IMR-90 (cell line): ENCODE data around the gene MEGF6. TPM values are rescaled to one million over a fixed set of nuclear protein-coding genes. Genes with fewer than 3 reads are reported as not detected.

ENCODE experiments used
- ATAC-seq: fragments of 200-7000 bp; cut with Tn5 transposase; 2 replicates; pipeline ENCODE4 v1.9.1; 2020; ENCODE audit warnings: low read depth, mild to moderate bottlenecking, moderate library complexity
- BruUV-seq: library from RNA; stranded (reverse); fragments of 400-500 nt; replicated peaks from 2 replicates; lab custom pipeline; 2021; lab: Mats Ljungman, UMichigan
- CTCF ChIA-PET: fragments of 300-600 bp; formaldehyde crosslinking; extraction: SDS; loops from one replicate; lab custom pipeline; 2021; ENCODE audit warnings: antibody characterized with exemption; lab: Yijun Ruan, JAX
- POLR2A ChIA-PET: fragments of 300-600 bp; sonication (Branson Sonifier 250); formaldehyde crosslinking; loops from one replicate; lab custom pipeline; 2022; ENCODE audit warnings: antibody characterized with exemption; ENCODE audit not compliant: unreplicated experiment; lab: Charles Lee
- DNase-seq: peaks from one replicate; pipeline ENCODE4 v3.0.0; 2013
- H2AFZ ChIP-seq: replicated peaks from 2 replicates; pipeline ENCODE3; 2013; ENCODE audit warnings: low read length, mild to moderate bottlenecking; ENCODE audit not compliant: poor library complexity
- H2AK5ac ChIP-seq: 2 replicates; pipeline ENCODE4 v1.6.1; 2013; ENCODE audit warnings: low read depth, low read length, inconsistent platforms
- H2AK9ac ChIP-seq: replicated peaks from 2 replicates; pipeline ENCODE3; 2013; ENCODE audit warnings: mild to moderate bottlenecking, low read depth, low read length, moderate library complexity; ENCODE audit not compliant: poor library complexity
- H2BK120ac ChIP-seq: 2 replicates; pipeline ENCODE4 v1.6.1; 2013; ENCODE audit warnings: low read depth, low read length, inconsistent platforms
- H2BK15ac ChIP-seq: 3 replicates; pipeline ENCODE4 v1.6.1; 2013; ENCODE audit warnings: low read depth, low read length, inconsistent platforms
- H2BK20ac ChIP-seq: 2 replicates; pipeline ENCODE4 v1.6.1; 2013; ENCODE audit warnings: low read depth, mild to moderate bottlenecking, inconsistent platforms, low read length, moderate library complexity
- H2BK5ac ChIP-seq: 2 replicates; pipeline ENCODE4 v1.6.1; 2013; ENCODE audit warnings: mild to moderate bottlenecking, low read depth, low read length, inconsistent platforms; ENCODE audit not compliant: poor library complexity, severe bottlenecking
- H3K14ac ChIP-seq: replicated peaks from 2 replicates; pipeline ENCODE4 v1.6.1; 2013; ENCODE audit warnings: low read depth, low read length, inconsistent platforms
- H3K18ac ChIP-seq: 2 replicates; pipeline ENCODE4 v1.6.1; 2013; ENCODE audit warnings: low read depth, low read length, control low read depth
- H3K23ac ChIP-seq: 2 replicates; pipeline ENCODE4 v1.6.1; 2013; ENCODE audit warnings: low read depth, low read length, inconsistent platforms
- H3K27ac ChIP-seq: 2 replicates; pipeline ENCODE4 v1.5.1; 2013; ENCODE audit warnings: mild to moderate bottlenecking, control low read depth, low read length; ENCODE audit not compliant: insufficient read depth
- H3K27me3 ChIP-seq: 2 replicates; pipeline ENCODE4 v1.6.1; 2013; ENCODE audit warnings: low read length; ENCODE audit not compliant: control insufficient read depth, insufficient read depth
- H3K36me3 ChIP-seq: 2 replicates; pipeline ENCODE4 v1.6.1; 2013; ENCODE audit warnings: low read length, mixed read lengths; ENCODE audit not compliant: control insufficient read depth, insufficient read depth
- H3K4ac ChIP-seq: 2 replicates; pipeline ENCODE4 v1.6.1; 2013; ENCODE audit warnings: low read depth, low read length, inconsistent platforms
- H3K4me1 ChIP-seq: 2 replicates; pipeline ENCODE4 v1.6.1; 2013; ENCODE audit warnings: low read length, mixed read lengths; ENCODE audit not compliant: control insufficient read depth, insufficient read depth
- H3K4me2 ChIP-seq: 2 replicates; pipeline ENCODE4 v1.6.1; 2013; ENCODE audit warnings: low read depth, mild to moderate bottlenecking, control low read depth, low read length, moderate library complexity
- H3K4me3 ChIP-seq: 2 replicates; pipeline ENCODE4 v1.5.1; 2013; ENCODE audit warnings: low read depth, mild to moderate bottlenecking, control low read depth, low read length, moderate library complexity; ENCODE audit not compliant: insufficient read depth
- H3K56ac ChIP-seq: 2 replicates; pipeline ENCODE4 v1.6.1; 2013; ENCODE audit warnings: low read length, inconsistent platforms; ENCODE audit not compliant: insufficient read depth; ENCODE audit errors: extremely low read depth
- H3K79me1 ChIP-seq, 2 experiments: 2 replicates each; pipeline ENCODE4 v1.6.1; 2013; ENCODE audit warnings: low read length in 2 of 2, inconsistent platforms in 1 of 2, low read depth in 1 of 2
- H3K9ac ChIP-seq: 2 replicates; pipeline ENCODE4 v1.6.1; 2013; ENCODE audit warnings: low read depth, low read length, control low read depth
- H3K9me1 ChIP-seq: 2 replicates; pipeline ENCODE4 v1.6.1; 2013; ENCODE audit warnings: low read length, inconsistent platforms; ENCODE audit not compliant: insufficient read depth
- H3K9me3 ChIP-seq: 2 replicates; pipeline ENCODE4 v1.6.1; 2013; ENCODE audit warnings: low read length; ENCODE audit not compliant: control insufficient read depth, insufficient read depth
- H4K20me1 ChIP-seq: 2 replicates; pipeline ENCODE4 v1.6.1; 2013; ENCODE audit warnings: low read length, inconsistent platforms; ENCODE audit not compliant: insufficient read depth
- H4K5ac ChIP-seq: 2 replicates; pipeline ENCODE4 v1.6.1; 2013; ENCODE audit warnings: mild to moderate bottlenecking, low read depth, low read length, control low read depth
- H4K8ac ChIP-seq, 2 experiments: 2 replicates each; pipeline ENCODE4 v1.6.1; 2013; ENCODE audit warnings: low read depth in 2 of 2, low read length in 2 of 2, control low read depth in 1 of 2, inconsistent platforms in 1 of 2
- H4K91ac ChIP-seq: 2 replicates; pipeline ENCODE4 v1.6.1; 2013; ENCODE audit warnings: low read depth, low read length, inconsistent platforms; ENCODE audit not compliant: insufficient read depth
- BHLHE40 ChIP-seq: fragments of 150-350 bp; IDR thresholded peaks from 2 replicates; pipeline ENCODE4 v1.6.1; 2016; ENCODE audit warnings: mild to moderate bottlenecking, low read depth, low read length
- CEBPB ChIP-seq: IDR thresholded peaks from 2 replicates; pipeline ENCODE4 v1.6.1; 2012; ENCODE audit warnings: low read depth, low read length, improper control_type of control experiment
- MXI1 ChIP-seq: IDR thresholded peaks from 2 replicates; pipeline ENCODE4 v1.6.1; 2012; ENCODE audit warnings: low read depth, mild to moderate bottlenecking, low read length, moderate library complexity, borderline replicate concordance
- NFE2L2 ChIP-seq: fragments of 150-350 bp; IDR thresholded peaks from 2 replicates; pipeline ENCODE4 v1.6.1; 2016; ENCODE audit warnings: low read depth, mild to moderate bottlenecking, low read length
- RCOR1 ChIP-seq: IDR thresholded peaks from 2 replicates; pipeline ENCODE4 v1.6.1; 2012; ENCODE audit warnings: mild to moderate bottlenecking, low read length, improper control_type of control experiment; ENCODE audit not compliant: insufficient replicate concordance
- SMC3 ChIP-seq: fragments of 150-350 bp; IDR thresholded peaks from 2 replicates; pipeline ENCODE4 v1.6.1; 2016; ENCODE audit warnings: low read depth, mild to moderate bottlenecking, antibody characterized with exemption, low read length, moderate library complexity
- WGBS, 2 experiments: methylation state at CpG; one replicate each; pipeline versions ENCODE4 v1.1.5 to v1.1.7; 2013; ENCODE audit warnings: missing lambda C conversion rate in 2 of 2; ENCODE audit not compliant: insufficient read length in 1 of 2; ENCODE audit errors: extremely low coverage in 2 of 2; 5-methylcytosine and 5-hydroxymethylcytosine counted together
- dilution Hi-C: fragments of 300-500 bp; cut with HindIII; formaldehyde crosslinking; loops from one replicate; pipeline ENCODE4 v1.14.3; 2018; ENCODE audit warnings: low sequenced_read_pairs; ENCODE audit not compliant: unreplicated experiment
- in situ Hi-C: fragments of 300-500 bp; cut with MboI; formaldehyde crosslinking; loops from 3 replicates; pipeline ENCODE4 v1.14.3; 2019; ENCODE audit warnings: low sequenced_read_pairs, inconsistent platforms, mixed read lengths
- intact Hi-C: fragments of 100-400 bp; cut with micrococcal nuclease; formaldehyde crosslinking; loops from 2 replicates; pipeline ENCODE4 v1.10.0; 2022
- polyA plus RNA-seq, 3 experiments: library from polyadenylated mRNA; depleted of rRNA; stranded (reverse); fragments of >200 nt; gene quantifications; 2 replicates each; pipeline ENCODE4 v1.2.3, GENCODE V29; 2012; ENCODE audit warnings: low replicate concordance in 1 of 3
- total RNA-seq: library from RNA; depleted of rRNA; stranded (reverse); fragments of >200 nt; gene quantifications from 2 replicates; pipeline ENCODE4 v1.2.3, GENCODE V29; 2012
- TF ChIP-seq, protein P1 (sequence below): fragments of 150-350 bp; IDR thresholded peaks from 2 replicates; pipeline ENCODE4 v1.6.1; 2016; ENCODE audit warnings: low read depth, mild to moderate bottlenecking, low read length, moderate library complexity, borderline replicate concordance

MEGF6 gene
- total and polyA plus RNA-seq, 2 of the 4 experiments (the other 2 are of a cell fraction), result 0.72 to 4.1 TPM

DNA sequence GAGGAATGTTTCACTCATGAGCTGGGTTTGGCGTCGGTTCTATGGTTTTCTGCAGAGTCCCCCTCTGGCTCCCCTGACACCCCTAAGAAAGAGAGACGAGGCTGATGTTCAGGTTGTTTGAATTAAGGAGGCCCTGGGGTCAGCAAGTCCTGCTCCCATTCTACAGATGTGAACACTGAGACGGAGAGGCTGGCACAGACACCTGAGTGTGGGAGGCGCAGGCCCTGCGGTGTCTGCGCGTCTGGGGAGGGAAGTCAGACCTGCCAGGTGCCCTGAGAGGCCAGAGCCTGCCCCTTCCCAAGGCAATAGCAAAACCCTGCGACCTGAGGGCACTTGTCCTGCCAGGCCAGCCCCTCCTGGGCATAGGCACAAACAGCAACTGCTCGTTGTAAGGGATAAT lies 47.7 kb downstream of the MEGF6 start (continued):
- TF ChIP-seq SMC3, result no peak
- no peak for TF ChIP-seq RCOR1
- no peak for TF ChIP-seq NFE2L2
- no peak for TF ChIP-seq MXI1
- TF ChIP-seq BHLHE40, result no peak

DNA sequence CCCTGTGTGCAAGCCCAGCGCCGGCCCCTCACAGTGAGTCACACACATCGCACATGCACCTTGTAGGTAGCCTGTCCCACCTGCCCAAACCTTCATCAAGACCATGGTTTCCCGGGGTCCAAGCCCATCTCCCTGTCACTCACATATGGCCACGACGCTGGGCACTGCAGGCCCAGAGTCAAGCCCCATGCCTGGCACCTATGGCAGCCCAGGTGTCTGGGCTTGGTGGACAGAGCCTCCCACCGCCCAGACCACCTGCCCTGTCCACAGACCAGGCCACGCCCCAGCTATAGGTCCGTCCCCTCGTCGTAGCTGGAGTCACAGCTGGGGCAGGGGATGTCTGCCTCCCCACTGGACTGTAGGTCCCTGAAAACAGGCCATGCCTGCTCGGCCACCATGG lies 48.2 kb downstream of the MEGF6 start:
- Histone ChIP-seq H3K23ac (no peak overlapping the region), H3K9ac (no peak overlapping the region), H2BK120ac (no peak overlapping the region), H2AFZ (no peak overlapping the region), H3K79me1 (no peaks in the 10 kb centered on the region), H4K20me1 (no peaks in the 10 kb centered on the region), H2AK9ac (no peak overlapping the region), H2BK5ac (no peak overlapping the region), H3K4me1 (no peaks in the 10 kb centered on the region), H3K9me3 (peaks cover 4% of the 10 kb centered on the region), H2BK20ac (no peak overlapping the region), H2BK15ac (no peak overlapping the region), H3K56ac (no peak overlapping the region), H4K8ac (no peak overlapping the region), H4K91ac (no peak overlapping the region), H3K4me3 (no peak overlapping the region), H3K4ac (no peak overlapping the region), H3K27ac (no peak overlapping the region), H3K14ac (no peak overlapping the region), H2AK5ac (no peak overlapping the region), H3K9me1 (no peaks in the 10 kb centered on the region), H3K27me3 (peaks cover 14% of the 10 kb centered on the region), H3K4me2 (no peak overlapping the region), H3K18ac (no peak overlapping the region), H4K5ac (no peak overlapping the region), H3K36me3 (no peaks in the 10 kb centered on the region)
- ChIA-PET POLR2A (no interaction called here), CTCF (interaction anchor here (0.8 kb wide), 1 partner anchor 56 kb away, joined by 3 read pairs; no protein-coding TSS in a partner anchor)
- TF ChIP-seq MXI1 (no peak), CEBPB (no peak), BHLHE40 (no peak), NFE2L2 (no peak)
- TF ChIP-seq, protein P1, sequence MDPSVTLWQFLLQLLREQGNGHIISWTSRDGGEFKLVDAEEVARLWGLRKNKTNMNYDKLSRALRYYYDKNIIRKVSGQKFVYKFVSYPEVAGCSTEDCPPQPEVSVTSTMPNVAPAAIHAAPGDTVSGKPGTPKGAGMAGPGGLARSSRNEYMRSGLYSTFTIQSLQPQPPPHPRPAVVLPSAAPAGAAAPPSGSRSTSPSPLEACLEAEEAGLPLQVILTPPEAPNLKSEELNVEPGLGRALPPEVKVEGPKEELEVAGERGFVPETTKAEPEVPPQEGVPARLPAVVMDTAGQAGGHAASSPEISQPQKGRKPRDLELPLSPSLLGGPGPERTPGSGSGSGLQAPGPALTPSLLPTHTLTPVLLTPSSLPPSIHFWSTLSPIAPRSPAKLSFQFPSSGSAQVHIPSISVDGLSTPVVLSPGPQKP, result no peak
- DNase-seq, result no peak
- no TSS peak for BruUV-seq
- WGBS, 2 experiments, result 87% methylated on average over 10 of the region's 12 CpGs; no CpG with 5 or more reads in 1 of the 2 experiments
- intact Hi-C loops, result loop anchor here (5.0 to 10.0 kb wide), 2 partner anchors 76 to 162 kb away; no protein-coding TSS in a partner anchor
- no peak for ATAC-seq
- dilution Hi-C loops, result no loop called here
- in situ Hi-C loops, result no loop called here
